Measurements from ENCODE around the gene GPRC5D. TPM values are rescaled to one million over a fixed set of nuclear protein-coding genes. Genes with fewer than 3 reads are reported as not detected.

GPRC5D gene
- total RNA-seq, 6 experiments from 2014 or later = not detected

DNA sequence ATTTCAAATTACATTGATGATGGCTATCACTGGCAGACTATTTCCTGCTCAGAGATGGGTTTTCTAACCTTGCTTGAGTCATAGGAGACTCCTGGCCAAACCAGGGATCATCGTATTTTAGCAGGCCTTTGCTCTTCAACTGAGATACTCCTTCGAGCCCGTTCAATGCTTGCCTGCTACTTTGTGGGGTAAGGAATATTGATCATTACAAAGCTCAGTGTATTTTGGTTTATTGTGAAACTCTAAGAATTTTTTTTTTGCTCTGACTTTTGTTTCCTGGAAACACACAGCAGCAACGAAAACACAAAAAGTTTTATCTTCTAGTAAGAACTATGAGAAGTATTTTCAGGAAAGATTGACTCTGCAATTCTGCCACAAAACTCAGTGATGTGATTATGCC, 4.1 kb downstream of the GPRC5D start:
- Histone ChIP-seq H3K4me3 (no peak overlapping the region), H3K27me3 (no peaks in the 10 kb centered on the region), H3K9me3 (no peaks in the 10 kb centered on the region), H3K4me1 (peaks cover 0 to 17% (median 0%) of the 10 kb centered on the region in 4 donors), H3K36me3 (no peaks in the 10 kb centered on the region), H3K27ac (no peak overlapping the region)
- TF ChIP-seq POLR2A (IDR thresholded peaks at IDR 0.05) = no peak
- TF ChIP-seq, protein P1, sequence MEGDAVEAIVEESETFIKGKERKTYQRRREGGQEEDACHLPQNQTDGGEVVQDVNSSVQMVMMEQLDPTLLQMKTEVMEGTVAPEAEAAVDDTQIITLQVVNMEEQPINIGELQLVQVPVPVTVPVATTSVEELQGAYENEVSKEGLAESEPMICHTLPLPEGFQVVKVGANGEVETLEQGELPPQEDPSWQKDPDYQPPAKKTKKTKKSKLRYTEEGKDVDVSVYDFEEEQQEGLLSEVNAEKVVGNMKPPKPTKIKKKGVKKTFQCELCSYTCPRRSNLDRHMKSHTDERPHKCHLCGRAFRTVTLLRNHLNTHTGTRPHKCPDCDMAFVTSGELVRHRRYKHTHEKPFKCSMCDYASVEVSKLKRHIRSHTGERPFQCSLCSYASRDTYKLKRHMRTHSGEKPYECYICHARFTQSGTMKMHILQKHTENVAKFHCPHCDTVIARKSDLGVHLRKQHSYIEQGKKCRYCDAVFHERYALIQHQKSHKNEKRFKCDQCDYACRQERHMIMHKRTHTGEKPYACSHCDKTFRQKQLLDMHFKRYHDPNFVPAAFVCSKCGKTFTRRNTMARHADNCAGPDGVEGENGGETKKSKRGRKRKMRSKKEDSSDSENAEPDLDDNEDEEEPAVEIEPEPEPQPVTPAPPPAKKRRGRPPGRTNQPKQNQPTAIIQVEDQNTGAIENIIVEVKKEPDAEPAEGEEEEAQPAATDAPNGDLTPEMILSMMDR (IDR thresholded peaks at IDR 0.05) = no peak
- DNase-seq = no peak
- peak in 3 of 4 donors; percentile 43 to 61 (median 56) for ATAC-seq
- 43% methylated on average over 4 of the region's 4 CpGs for whole genome bisulfite sequencing (ENCODE audit: insufficient coverage, low coverage, low lambda C conversion rate, missing lambda C conversion rate)
- intact Hi-C loops (cut with DNase I) = no loop called here

DNA sequence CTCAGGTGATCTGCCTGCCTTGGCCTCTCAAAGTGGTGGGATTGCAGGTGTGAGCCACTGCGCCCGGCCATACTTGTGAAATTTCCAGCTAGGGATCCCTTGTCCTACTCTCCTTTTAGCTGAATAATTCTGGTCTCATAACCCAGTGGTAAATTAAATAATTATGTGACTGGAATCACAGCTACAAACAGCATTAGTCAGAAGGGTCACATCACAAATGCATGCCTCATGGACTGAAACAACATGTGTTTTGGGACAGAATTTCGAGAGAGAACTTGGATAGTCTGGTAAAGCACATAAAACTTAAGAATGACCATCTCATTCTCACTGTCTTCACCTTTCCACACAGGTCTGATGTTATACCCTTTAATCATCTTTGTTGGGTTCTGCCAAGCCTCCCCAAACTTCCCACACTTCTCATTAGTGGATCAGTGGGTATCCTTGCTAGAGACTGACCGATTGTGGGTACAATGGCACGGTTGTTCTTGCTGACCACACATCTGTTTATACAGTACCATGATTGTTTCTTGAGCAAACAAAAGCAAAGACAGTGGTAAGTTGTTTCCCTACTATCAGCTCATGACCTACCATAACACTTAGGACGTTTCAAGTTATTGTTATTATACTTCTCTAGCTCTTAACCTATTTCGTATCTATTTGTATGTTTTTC, 5.1 kb downstream of the GPRC5D start:
- DNase-seq = no peak
- Histone ChIP-seq H3K27me3 (no peaks in the 10 kb centered on the region), H3K36me3 (no peaks in the 10 kb centered on the region), H3K9me3 (no peaks in the 10 kb centered on the region), H3K27ac (no peak overlapping the region), H3K4me1 (peaks cover 0 to 17% (median 0%) of the 10 kb centered on the region in 4 donors), H3K4me3 (no peak overlapping the region)
- TF ChIP-seq, protein P1 (IDR thresholded peaks at IDR 0.05) = no peak
- TF ChIP-seq POLR2A (IDR thresholded peaks at IDR 0.05) = no peak
- peak in 1 of 4 donors; percentile 34 for ATAC-seq
- intact Hi-C loops (cut with DNase I) = no loop called here
- 65% methylated on average over 6 of the region's 7 CpGs for WGBS (ENCODE audit: insufficient coverage, low coverage, low lambda C conversion rate, missing lambda C conversion rate)

DNA sequence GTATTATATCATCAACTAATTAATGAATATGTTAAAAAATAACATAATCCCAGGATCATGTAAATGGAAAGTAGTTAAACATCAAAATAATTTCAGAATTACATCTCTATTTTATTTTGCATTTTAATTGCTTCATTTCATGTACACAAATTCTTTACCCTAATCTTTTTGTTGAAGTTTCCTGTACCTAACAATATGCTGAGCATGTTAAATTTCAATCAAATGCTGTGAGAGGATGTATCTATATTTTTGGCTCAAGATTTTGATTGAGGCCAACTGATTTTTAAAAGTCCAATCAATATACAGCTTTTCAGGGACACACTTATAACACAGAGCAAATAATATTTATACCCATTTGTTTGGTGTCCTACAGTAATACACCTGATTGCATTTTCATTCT, 6.4 kb downstream of the GPRC5D start:
- peaks cover 0 to 17% (median 0%) of the 10 kb centered on the region in 4 donors for H3K4me1 ChIP-seq
- H3K4me3 ChIP-seq = no peak overlapping the region
- no peak for DNase-seq
- H3K36me3 ChIP-seq = no peaks in the 10 kb centered on the region
- intact Hi-C loops (cut with DNase I) = no loop called here
- no peaks in the 10 kb centered on the region for H3K27me3 ChIP-seq
- H3K9me3 ChIP-seq = no peaks in the 10 kb centered on the region
- no peak for TF ChIP-seq POLR2A (IDR thresholded peaks at IDR 0.05)
- TF ChIP-seq, protein P1 (IDR thresholded peaks at IDR 0.05) = no peak
- ATAC-seq = no peak
- no peak overlapping the region for H3K27ac ChIP-seq

DNA sequence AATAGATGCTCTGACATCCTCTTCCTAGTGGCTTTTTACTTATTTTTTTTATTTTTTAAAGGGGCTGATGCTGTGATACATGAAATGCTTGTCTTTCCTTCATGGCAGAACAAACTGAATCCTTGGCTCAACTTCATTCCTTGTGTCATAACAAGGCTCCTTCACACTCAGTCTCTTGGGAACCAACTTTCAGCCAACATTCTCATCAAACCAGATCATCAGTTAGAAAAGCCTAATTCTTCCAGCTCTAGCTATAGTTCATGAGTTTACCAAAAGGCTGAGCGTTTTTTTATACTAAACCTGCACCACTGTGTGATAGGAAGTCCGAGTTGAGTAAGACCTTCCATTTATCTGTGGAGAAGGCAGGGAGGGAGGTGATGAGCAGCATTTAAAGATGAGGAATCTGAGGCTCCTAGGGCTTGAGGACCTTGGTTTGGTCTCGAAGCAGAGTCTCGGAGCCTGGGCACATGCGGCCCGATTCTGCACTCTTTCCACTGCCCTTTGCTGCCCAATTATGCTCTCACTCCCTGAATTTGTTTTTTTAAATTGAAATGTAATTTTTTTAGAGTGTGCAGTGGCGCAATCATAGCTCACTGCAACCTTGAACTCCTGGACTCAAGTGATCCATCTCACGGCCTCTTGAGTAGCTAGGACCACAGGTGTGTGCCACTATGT, 8.2 kb downstream of the GPRC5D start:
- Histone ChIP-seq H3K27ac (no peak overlapping the region), H3K9me3 (no peaks in the 10 kb centered on the region), H3K36me3 (no peaks in the 10 kb centered on the region), H3K27me3 (no peaks in the 10 kb centered on the region), H3K4me1 (peaks cover 0 to 17% (median 0%) of the 10 kb centered on the region in 4 donors), H3K4me3 (no peak overlapping the region)
- DNase-seq = no peak
- WGBS (ENCODE audit: insufficient coverage, low coverage, low lambda C conversion rate, missing lambda C conversion rate) = 79% methylated on average over 8 of the region's 8 CpGs
- no peak for TF ChIP-seq POLR2A (IDR thresholded peaks at IDR 0.05)
- TF ChIP-seq, protein P1 (IDR thresholded peaks at IDR 0.05) = no peak
- no peak for ATAC-seq
- intact Hi-C loops (cut with DNase I) = no loop called here

All from right lobe of liver (tissue), 6 donors.